Naive thymus-derived CD8-positive, alpha-beta T cell (primary cell): Measurements from ENCODE around the gene PACRG. TPM values are rescaled to one million over a fixed set of nuclear protein-coding genes. Genes with fewer than 3 reads are reported as not detected.

Source experiments
- ATAC-seq, 2 donors: fragments of 150-1000 bp; cut with Tn5 transposase in 1 of 2; sonication (Bioruptor Pico), chemical (Tn5 transposase) in 1 of 2; 1 replicate in 1 of 2; 2 replicates in 1 of 2; pipeline ENCODE4 v1.10.0; 2021; ENCODE audit warnings: mild to moderate bottlenecking in 2 of 2, moderate library complexity in 2 of 2
- POLR2A ChIA-PET: fragments of 350-600 bp; sonication (Branson Sonifier 250); formaldehyde crosslinking; loops from one replicate; lab custom pipeline; 2021; ENCODE audit warnings: antibody characterized with exemption; lab: Charles Lee
- DNase-seq, 10 donors: peaks; one replicate each; pipeline versions ENCODE4 v3.0.0 to v3.0.0-alpha.2; 2020 to 2022
- H3K27ac Mint-ChIP-seq, 10 donors: one replicate each; pipeline ENCODE4 v1.8.0; 2020 to 2022; ENCODE audit warnings: mild to moderate bottlenecking in 10 of 10, mixed read lengths in 10 of 10, moderate library complexity in 4 of 10, inconsistent platforms in 1 of 10
- H3K27me3 Mint-ChIP-seq, 5 donors: one replicate each; pipeline ENCODE4 v1.8.0; 2021 to 2022; ENCODE audit warnings: mixed read lengths in 5 of 5
- H3K36me3 Mint-ChIP-seq, 3 donors: one replicate each; pipeline ENCODE4 v1.8.0; 2020 to 2022; ENCODE audit warnings: mixed read lengths in 3 of 3, mild to moderate bottlenecking in 2 of 3, inconsistent platforms in 1 of 3
- H3K4me1 Mint-ChIP-seq, 4 donors: one replicate each; pipeline ENCODE4 v1.8.0; 2021 to 2022; ENCODE audit warnings: mixed read lengths in 4 of 4
- H3K4me3 Mint-ChIP-seq, 10 donors: one replicate each; pipeline ENCODE4 v1.8.0; 2020 to 2022; ENCODE audit warnings: mild to moderate bottlenecking in 10 of 10, mixed read lengths in 10 of 10, moderate library complexity in 6 of 10, inconsistent platforms in 1 of 10
- H3K9me3 Mint-ChIP-seq, 9 donors: one replicate each; pipeline ENCODE4 v1.8.0; 2020 to 2022; ENCODE audit warnings: mixed read lengths in 9 of 9, mild to moderate bottlenecking in 3 of 9, inconsistent platforms in 1 of 9, moderate library complexity in 1 of 9
- polyA plus RNA-seq, 3 donors: library from polyadenylated mRNA; unstranded; fragments of 300-500 nt; fragmentation: Illumina TruSeq; gene quantifications; one replicate each; pipeline ENCODE4 v1.2.3, GENCODE V29; 2021
- total RNA-seq, 8 experiments: library from RNA in 2 of 8; stranded (reverse) in 2 of 8; gene quantifications; one replicate each; pipeline ENCODE4 v1.2.3 and lab custom pipeline; 2021 to 2026

Gene PACRG
- total and polyA plus RNA-seq, 5 experiments from 2014 or later, result 0.34 to 1.2 (median 0.83) TPM; not detected in 1

DNA sequence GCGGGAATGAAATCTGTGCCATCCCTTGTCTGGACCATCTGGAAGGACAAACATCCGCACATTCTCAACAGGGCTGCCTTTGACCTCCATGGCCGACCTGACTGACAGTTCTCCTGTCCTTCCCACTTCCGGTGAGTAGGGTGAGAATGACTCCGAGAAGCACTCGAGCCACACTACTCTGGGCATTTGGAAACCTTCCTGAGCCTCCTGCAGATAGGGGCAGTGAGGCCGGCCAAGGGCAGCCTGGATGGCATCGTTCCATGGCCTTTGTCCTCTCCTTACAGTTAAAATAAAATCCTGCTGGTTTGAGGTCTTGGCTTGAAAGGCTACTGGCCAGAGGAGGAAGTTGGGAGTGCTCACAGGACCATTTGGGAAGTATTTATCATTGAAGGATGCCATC is 615.8 kb downstream of the PACRG start:
- H3K9me3 Mint-ChIP-seq, result no peaks in the 10 kb centered on the region
- DNase-seq, result no peak
- H3K4me3 Mint-ChIP-seq, result no peak overlapping the region
- POLR2A ChIA-PET, result no interaction called here
- H3K4me1 Mint-ChIP-seq, result no peaks in the 10 kb centered on the region
- ATAC-seq, result no peak
- no peaks in the 10 kb centered on the region for H3K27me3 Mint-ChIP-seq
- no peaks in the 10 kb centered on the region for H3K36me3 Mint-ChIP-seq
- no peak overlapping the region for H3K27ac Mint-ChIP-seq

DNA sequence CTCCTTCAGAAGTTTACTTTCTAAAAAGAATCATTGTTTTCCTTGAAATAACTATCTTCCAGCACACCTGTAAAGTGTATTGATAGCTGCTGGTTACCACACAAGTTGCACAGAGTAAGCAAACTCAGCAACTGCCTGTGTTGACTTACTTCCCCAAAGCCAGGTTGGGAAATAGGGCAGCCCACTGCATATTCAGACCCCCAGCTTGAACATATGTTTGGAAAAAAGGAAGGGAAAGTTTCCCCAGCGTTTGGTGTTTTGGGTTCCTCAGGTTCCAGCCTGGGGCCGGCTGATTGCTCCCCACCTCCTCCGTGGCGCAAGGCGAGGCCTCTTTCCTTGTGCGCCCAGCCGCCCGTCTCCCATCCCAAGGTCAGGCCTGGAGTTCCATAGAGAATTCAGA is 616.6 kb downstream of the PACRG start:
- POLR2A ChIA-PET, result no interaction called here
- Mint-ChIP-seq H3K4me1 (no peaks in the 10 kb centered on the region), H3K4me3 (no peak overlapping the region), H3K9me3 (no peaks in the 10 kb centered on the region), H3K27ac (no peak overlapping the region), H3K27me3 (no peaks in the 10 kb centered on the region), H3K36me3 (no peaks in the 10 kb centered on the region)
- DNase-seq, result no peak
- ATAC-seq, result no peak

DNA sequence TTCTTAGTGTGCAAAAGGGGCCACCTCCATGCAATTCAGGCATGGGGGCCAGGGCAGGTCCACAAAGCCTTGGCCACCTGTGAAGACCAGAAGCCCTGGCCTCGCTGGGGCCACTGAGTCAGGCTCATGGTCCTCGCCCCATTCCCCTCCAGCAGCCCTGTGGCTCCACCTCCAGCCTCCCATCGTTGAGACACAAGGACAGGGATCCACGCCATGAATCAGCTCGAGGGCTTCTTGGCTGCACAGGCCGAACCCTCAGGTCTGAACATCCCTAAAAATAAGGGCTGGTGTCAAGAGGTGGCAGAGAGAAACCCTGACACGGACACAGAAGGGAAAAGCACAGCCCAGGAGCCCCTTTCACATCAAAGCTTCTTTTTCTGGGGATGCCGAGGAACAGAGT is 618.2 kb downstream of the PACRG start:
- Mint-ChIP-seq H3K27me3 (peaks cover 0 to 2% (median 0%) of the 10 kb centered on the region in 5 donors), H3K4me3 (no peak overlapping the region), H3K36me3 (no peaks in the 10 kb centered on the region), H3K4me1 (no peaks in the 10 kb centered on the region), H3K9me3 (no peaks in the 10 kb centered on the region), H3K27ac (no peak overlapping the region)
- ATAC-seq, result no peak
- POLR2A ChIA-PET, result no interaction called here
- DNase-seq, result no peak

DNA sequence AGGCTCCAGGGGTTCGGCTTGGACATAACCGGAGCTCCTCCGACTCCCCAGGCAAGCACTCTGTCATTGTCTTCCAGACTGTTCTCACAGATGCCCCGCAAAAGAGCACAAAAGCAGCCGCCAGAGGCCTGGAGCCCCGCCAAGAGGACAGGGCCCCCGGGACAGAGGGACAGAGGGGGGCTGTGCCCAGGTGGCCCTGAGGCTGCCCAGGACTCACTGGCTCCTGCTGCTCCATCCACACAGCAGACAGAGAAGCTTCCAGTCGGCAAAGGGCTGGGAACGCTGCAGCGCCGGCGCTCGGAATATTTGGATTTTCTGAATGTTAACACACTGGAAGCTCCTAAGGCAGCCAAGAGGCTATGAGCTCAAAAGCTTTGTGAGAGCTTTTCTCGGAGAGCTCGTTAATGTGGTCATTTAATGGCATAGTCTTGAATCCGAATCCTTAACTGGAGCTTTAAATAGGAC is 618.8 kb downstream of the PACRG start:
- H3K4me1 Mint-ChIP-seq, result no peaks in the 10 kb centered on the region
- POLR2A ChIA-PET, result no interaction called here
- DNase-seq (no peak), ATAC-seq (no peak)
- no peak overlapping the region for H3K4me3 Mint-ChIP-seq
- H3K36me3 Mint-ChIP-seq, result no peaks in the 10 kb centered on the region
- peak overlapping the region in 1 of 10 donors; percentile 29 for H3K27ac Mint-ChIP-seq
- H3K9me3 Mint-ChIP-seq, result no peaks in the 10 kb centered on the region
- H3K27me3 Mint-ChIP-seq, result peaks cover 0 to 2% (median 0%) of the 10 kb centered on the region in 5 donors

DNA sequence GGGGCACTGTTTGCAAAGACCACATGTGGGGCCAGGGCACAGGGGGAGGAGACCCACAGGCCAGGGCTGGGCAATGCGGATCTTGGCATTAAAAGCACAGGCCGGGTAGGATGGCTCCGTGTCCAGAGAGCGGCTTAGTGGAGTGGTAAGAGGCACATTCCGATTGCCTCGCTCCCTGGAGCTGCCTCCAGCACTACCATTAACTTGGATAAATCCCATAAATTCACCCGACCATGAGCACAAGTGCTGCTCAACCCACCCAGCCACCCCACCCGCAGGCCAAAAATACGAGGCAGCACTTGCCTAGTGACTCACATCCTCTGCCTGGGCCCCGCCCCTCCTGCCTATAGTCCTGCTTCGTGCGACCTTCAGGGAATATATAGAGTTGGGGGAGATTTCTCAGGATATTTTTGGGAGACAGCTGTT is 619.3 kb downstream of the PACRG start:
- ATAC-seq (no peak), DNase-seq (no peak)
- POLR2A ChIA-PET, result no interaction called here
- Mint-ChIP-seq H3K27ac (no peak overlapping the region), H3K27me3 (peaks cover 0 to 2% (median 0%) of the 10 kb centered on the region in 5 donors), H3K4me1 (no peaks in the 10 kb centered on the region), H3K36me3 (no peaks in the 10 kb centered on the region), H3K9me3 (no peaks in the 10 kb centered on the region), H3K4me3 (no peak overlapping the region)

DNA sequence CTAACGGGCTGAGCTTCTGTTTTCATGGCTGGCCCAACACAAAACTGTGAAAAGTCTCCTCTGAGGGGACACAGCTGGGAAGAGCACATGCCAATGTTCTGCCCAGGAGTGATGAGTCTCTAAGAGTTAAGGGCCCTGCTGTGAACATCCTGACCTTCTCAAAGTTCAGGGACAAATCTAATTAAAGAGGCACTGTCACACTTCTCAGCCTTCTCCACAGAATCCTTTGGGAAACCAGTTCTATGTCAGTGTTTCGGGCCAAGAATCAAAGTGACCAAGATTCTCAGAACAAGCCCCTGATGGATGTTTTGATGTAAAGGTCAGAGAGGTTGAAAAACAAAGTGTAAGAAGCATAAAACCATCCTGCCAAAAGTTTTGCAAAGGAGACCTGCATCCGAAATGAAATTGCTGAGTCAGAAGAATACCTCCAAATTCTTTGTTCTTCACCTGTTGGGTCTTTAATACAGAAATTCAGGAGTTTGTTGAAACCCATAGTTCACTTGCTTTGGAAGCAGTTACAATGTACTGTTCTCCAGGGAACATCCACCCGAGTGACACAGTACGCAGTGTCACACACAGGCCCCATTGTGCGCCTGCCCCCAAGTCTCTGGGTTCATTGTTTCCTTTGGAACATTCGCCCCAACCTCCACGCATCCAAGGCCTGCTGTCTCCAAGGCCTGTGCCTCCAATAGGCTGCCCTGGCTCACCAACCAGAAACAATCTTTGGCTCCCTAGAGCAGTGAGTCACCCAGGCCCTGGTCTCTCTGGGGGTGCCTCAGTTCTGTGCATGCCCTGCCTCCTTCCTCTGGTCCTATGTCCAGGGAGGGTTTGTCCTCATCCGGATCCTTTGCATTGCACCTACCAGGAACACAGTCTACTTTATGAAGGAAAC is 621.3 kb downstream of the PACRG start:
- peaks cover 0 to 3% (median 0%) of the 10 kb centered on the region in 4 donors for H3K4me1 Mint-ChIP-seq
- H3K4me3 Mint-ChIP-seq, result no peak overlapping the region
- no peak for ATAC-seq
- H3K27ac Mint-ChIP-seq, result no peak overlapping the region
- POLR2A ChIA-PET, result no interaction called here
- no peaks in the 10 kb centered on the region for H3K9me3 Mint-ChIP-seq
- no peak for DNase-seq
- no peaks in the 10 kb centered on the region for H3K36me3 Mint-ChIP-seq
- peaks cover 0 to 2% (median 0%) of the 10 kb centered on the region in 5 donors for H3K27me3 Mint-ChIP-seq

DNA sequence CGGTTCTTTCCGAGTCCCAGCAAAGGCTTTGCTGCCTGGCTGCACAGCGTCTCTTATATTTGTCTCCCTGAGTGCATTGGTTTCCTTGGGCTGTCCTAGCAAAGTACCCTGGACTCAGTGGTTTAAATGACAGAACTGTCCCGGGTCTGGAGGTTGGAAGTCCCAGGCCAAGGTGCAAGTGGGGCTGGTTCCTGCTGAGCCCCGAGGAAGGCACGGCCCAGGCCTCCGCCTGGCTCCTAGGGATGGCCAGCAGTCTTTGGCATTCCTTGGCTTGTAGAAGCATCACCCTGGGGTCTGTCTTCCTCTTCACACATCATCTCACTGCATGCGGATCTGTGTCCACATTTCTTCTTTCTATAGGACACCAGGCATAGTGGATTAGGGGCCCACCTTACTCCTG is 621.9 kb downstream of the PACRG start:
- no peak for ATAC-seq
- Mint-ChIP-seq H3K36me3 (no peaks in the 10 kb centered on the region), H3K4me1 (peaks cover 0 to 3% (median 0%) of the 10 kb centered on the region in 4 donors), H3K27ac (no peak overlapping the region), H3K9me3 (no peaks in the 10 kb centered on the region), H3K4me3 (no peak overlapping the region), H3K27me3 (peaks cover 0 to 2% (median 0%) of the 10 kb centered on the region in 5 donors)
- POLR2A ChIA-PET, result no interaction called here
- DNase-seq, result no peak

DNA sequence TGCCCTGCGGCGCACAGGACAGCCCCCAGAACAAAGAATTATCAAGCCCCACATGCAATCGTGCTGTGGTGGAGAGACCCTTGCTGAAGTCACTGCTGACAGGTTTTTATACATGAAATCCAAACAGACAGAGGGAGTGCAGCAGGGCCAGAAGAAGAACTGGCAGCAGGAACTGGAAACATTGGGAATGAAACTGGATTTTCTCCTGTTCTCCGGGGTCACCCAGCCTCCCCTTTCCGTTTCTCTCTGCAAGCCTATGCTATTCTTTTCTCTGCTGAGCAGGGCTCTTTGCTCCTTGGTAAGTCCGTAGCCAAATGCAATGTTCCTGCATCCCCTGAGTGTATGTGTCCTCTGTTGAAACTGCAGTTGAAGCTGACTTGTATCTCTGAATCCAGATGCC is 623.2 kb downstream of the PACRG start:
- Mint-ChIP-seq H3K9me3 (no peaks in the 10 kb centered on the region), H3K36me3 (no peaks in the 10 kb centered on the region), H3K27me3 (peaks cover 0 to 3% (median 0%) of the 10 kb centered on the region in 5 donors), H3K27ac (no peak overlapping the region), H3K4me3 (no peak overlapping the region), H3K4me1 (peaks cover 0 to 9% (median 0%) of the 10 kb centered on the region in 4 donors)
- POLR2A ChIA-PET, result no interaction called here
- ATAC-seq, result no peak
- DNase-seq, result no peak

DNA sequence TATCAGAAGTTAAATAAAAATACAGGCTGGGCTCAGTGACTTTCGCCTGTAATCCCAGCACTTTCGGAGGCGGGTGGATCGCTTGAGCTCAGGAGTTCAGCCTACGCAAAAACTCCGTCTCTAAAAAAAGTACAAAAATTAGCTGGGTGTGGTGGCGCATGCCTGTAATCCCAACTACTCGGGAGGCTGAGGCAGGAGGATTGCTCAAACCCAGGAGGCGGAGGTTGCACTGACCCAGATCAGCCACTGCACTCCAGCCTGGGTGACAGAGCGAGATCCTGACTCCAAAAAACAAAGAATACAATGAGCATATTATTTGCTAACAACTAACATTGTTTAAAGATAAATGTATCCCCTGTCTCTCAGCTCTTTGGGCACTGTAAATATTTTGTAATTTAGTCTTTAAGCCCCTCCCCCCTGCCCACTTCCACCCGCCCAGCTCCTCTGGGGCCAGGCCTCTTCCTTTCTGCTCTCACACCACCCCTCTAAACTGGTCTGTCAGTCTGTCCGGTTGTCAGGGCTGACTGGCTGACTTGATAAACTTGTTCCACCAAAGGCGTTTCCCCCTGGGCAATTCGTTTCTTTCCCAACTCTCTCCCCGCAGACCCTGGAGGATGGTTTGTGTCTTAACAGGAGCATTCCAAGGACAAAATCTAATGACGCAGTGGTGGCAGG is 624.4 kb downstream of the PACRG start:
- peaks cover 0 to 3% (median 0%) of the 10 kb centered on the region in 5 donors for H3K27me3 Mint-ChIP-seq
- POLR2A ChIA-PET, result no interaction called here
- no peak for ATAC-seq
- H3K4me1 Mint-ChIP-seq, result peaks cover 0 to 9% (median 0%) of the 10 kb centered on the region in 4 donors
- no peak overlapping the region for H3K4me3 Mint-ChIP-seq
- no peak overlapping the region for H3K27ac Mint-ChIP-seq
- no peaks in the 10 kb centered on the region for H3K36me3 Mint-ChIP-seq
- no peaks in the 10 kb centered on the region for H3K9me3 Mint-ChIP-seq
- DNase-seq, result no peak

DNA sequence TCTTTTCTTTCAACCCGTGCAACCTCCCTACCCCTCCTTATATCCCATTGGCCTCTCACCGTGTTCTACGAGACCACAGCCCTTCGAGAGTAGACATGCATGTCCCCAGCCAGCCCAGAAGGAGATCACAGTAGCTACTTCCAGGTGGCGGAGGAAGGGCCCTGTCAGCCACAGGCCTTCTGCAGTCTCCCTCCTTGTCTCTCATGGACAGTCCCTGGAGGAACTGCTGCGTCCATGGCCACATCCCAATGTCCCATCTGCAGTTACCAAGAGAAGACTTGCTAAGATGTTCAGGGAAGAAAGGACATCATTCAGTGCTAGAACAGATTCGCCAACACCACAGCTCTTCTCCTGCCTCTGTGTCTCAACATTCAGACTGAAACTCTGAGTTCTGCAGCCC is 625.2 kb downstream of the PACRG start:
- DNase-seq (no peak), ATAC-seq (no peak)
- H3K4me3 Mint-ChIP-seq, result no peak overlapping the region
- peak overlapping the region in 1 of 10 donors; percentile 49 for H3K27ac Mint-ChIP-seq
- peaks cover 0 to 3% (median 0%) of the 10 kb centered on the region in 5 donors for H3K27me3 Mint-ChIP-seq
- no peaks in the 10 kb centered on the region for H3K36me3 Mint-ChIP-seq
- POLR2A ChIA-PET, result no interaction called here
- H3K9me3 Mint-ChIP-seq, result no peaks in the 10 kb centered on the region
- H3K4me1 Mint-ChIP-seq, result peaks cover 0 to 9% (median 0%) of the 10 kb centered on the region in 4 donors

DNA sequence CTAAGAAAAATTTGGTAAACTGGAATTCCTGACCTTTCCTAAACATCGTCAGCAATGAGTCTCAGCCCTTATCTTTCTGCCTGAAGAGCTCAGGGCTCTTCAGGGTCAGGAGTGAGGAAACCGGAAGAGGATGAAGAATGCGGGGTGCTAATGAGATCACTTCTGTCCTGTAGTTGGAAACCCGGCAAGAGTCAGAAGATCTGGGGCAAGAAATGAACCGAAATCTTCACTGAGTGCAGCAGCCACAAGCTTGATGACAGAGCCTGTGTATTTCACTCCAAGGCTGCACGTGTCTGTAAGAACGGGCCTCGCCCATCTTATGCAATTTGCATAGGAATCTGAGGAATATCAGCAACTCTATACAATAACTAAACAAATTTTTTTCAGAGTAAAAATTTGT is 626.3 kb downstream of the PACRG start:
- Mint-ChIP-seq H3K27me3 (peaks cover 0 to 8% (median 6%) of the 10 kb centered on the region in 5 donors), H3K9me3 (no peaks in the 10 kb centered on the region), H3K4me3 (no peak overlapping the region), H3K4me1 (peaks cover 0 to 9% (median 2%) of the 10 kb centered on the region in 4 donors), H3K27ac (no peak overlapping the region), H3K36me3 (no peaks in the 10 kb centered on the region)
- POLR2A ChIA-PET, result no interaction called here
- ATAC-seq (no peak), DNase-seq (no peak)

DNA sequence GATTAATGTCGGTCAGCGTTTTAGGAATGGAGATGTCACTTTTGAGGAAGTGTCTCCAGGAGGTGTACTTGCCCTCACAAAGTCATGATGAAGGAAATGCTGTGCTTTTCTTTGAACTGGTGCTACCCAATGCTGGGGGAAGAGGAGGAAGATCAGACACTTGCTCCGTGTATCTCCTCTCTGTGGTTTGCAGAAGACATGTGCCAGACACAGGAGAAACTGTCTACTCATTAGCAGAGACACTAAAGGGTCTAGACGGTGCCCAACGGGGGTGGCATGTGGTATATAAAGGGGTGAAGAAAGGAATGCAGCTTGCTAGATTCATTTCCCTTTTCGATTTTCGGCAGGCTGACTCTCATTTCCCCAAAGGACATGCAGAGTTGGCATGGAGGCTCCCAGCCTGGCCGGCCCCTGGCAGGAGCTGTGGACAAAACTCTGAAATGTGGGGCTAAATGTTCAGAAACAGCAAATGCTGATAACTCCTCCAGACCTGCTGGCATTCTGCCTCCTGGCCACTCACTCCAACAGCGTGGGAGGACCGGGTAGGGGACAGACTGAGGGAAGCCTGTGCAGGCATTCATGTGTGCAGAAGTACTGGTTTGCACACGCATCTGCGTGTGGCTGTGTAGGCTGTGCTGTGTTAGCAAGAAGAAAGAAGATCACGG is 627.1 kb downstream of the PACRG start:
- Mint-ChIP-seq H3K9me3 (no peaks in the 10 kb centered on the region), H3K4me1 (peaks cover 0 to 9% (median 2%) of the 10 kb centered on the region in 4 donors), H3K36me3 (no peaks in the 10 kb centered on the region), H3K27ac (no peak overlapping the region), H3K4me3 (no peak overlapping the region), H3K27me3 (peaks cover 0 to 11% (median 6%) of the 10 kb centered on the region in 5 donors)
- DNase-seq (no peak), ATAC-seq (no peak)
- POLR2A ChIA-PET, result no interaction called here
